ENCODE measurements around the gene TEAD1.
A peak's percentile ranks its signal among the peaks of the same experiment; 100 is the strongest.

Gene TEAD1

DNA sequence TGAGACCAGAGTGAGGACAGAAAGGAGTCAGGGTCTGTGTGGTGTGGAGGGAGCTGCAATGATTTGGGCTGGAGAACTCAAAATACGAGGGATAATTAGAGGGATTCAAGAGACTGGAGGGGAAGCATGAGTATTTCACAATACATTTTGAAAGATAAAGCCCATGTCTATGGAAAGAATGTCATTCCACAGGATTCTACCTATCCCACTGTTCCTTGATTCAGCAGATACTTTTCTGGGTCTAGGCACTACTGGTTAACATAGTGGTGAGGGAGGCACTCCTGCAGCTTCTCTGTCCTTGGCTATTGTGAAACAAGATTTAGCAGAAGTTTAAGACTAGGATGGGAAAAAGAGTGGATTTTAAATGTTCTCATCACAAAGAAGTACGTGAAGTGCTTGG is 262.0 kb downstream of the TEAD1 start:
- no peaks in the 10 kb centered on the region for H3K27me3 Mint-ChIP-seq (ENCODE audit: low read depth)
- no peaks in the 10 kb centered on the region for H3K4me1 Mint-ChIP-seq
- peaks cover 3% of the 10 kb centered on the region for H3K9me3 Mint-ChIP-seq
- H3K4me3 Mint-ChIP-seq = no peak overlapping the region
- TF ChIP-seq CTCF (IDR thresholded peaks at IDR 0.05; ENCODE audit: unreplicated experiment in 3 of 3) = no peak
- H3K36me3 Mint-ChIP-seq (ENCODE audit: low read depth) = peaks cover 54% of the 10 kb centered on the region
- H3K27ac Mint-ChIP-seq = no peak overlapping the region

- peak overlapping the region in 1 of 3 experiments; percentile 18 for H3K27ac Mint-ChIP-seq
- TF ChIP-seq CTCF (IDR thresholded peaks at IDR 0.05; ENCODE audit: unreplicated experiment in 3 of 3) = no peak
- H3K4me3 Mint-ChIP-seq = no peak overlapping the region
- no peaks in the 10 kb centered on the region for H3K4me1 Mint-ChIP-seq
- H3K36me3 Mint-ChIP-seq (ENCODE audit: low read depth) = peaks cover 59% of the 10 kb centered on the region
- H3K9me3 Mint-ChIP-seq = no peaks in the 10 kb centered on the region
- H3K27me3 Mint-ChIP-seq (ENCODE audit: low read depth) = no peaks in the 10 kb centered on the region
Measured at GRCh38 chr11:12938590-12939247, 264.5 kb downstream of the TEAD1 start.

DNA sequence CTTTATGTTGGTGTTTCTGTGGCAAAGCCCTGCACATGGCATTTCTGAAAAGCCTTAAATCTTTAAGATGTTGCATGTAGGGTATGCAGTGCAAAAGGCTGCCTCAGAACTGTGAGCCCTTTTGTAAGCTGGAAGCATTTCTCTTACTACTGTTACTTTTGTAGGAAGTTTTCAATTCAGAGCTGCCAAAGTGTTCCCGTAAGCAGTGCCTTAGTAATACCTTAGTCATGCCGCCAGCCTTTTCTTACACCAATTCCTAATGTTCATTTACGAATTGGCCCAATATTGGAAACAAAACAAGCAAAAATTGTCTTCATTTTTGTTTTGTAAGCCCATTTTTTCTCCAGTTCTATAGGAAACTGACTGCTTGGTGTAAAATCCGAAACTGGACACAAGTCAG is 267.4 kb downstream of the TEAD1 start:
- Mint-ChIP-seq H3K4me1 (no peaks in the 10 kb centered on the region), H3K36me3 (ENCODE audit: low read depth) (peaks cover 61% of the 10 kb centered on the region), H3K9me3 (peaks cover 4% of the 10 kb centered on the region), H3K27ac (no peak overlapping the region), H3K27me3 (ENCODE audit: low read depth) (no peaks in the 10 kb centered on the region), H3K4me3 (no peak overlapping the region)
- TF ChIP-seq CTCF (IDR thresholded peaks at IDR 0.05; ENCODE audit: unreplicated experiment in 3 of 3) = no peak

DNA sequence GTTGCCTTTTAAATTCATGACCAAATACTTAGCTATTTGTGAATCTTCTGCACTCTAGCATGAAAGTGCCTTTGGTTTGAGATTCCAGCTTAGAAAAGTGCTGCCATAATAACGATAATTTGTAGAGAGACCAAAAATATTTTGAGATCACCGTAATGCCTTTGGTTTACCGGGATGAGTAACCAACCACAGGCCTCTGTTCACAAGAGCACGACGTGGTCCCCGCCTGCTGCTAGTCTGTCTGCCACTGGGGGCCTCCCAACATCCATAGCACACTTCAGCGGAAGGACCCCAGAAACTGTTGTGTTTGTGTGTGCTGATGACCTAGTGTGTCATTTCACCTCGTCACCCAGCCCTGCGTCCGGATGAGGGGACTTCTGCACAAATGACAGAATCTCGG is 267.9 kb downstream of the TEAD1 start:
- Mint-ChIP-seq H3K36me3 (ENCODE audit: low read depth) (peaks cover 57% of the 10 kb centered on the region), H3K9me3 (peaks cover 5% of the 10 kb centered on the region), H3K27me3 (ENCODE audit: low read depth) (no peaks in the 10 kb centered on the region), H3K27ac (no peak overlapping the region), H3K4me3 (no peak overlapping the region), H3K4me1 (no peaks in the 10 kb centered on the region)
- no peak for TF ChIP-seq CTCF (IDR thresholded peaks at IDR 0.05; ENCODE audit: unreplicated experiment in 3 of 3)

DNA sequence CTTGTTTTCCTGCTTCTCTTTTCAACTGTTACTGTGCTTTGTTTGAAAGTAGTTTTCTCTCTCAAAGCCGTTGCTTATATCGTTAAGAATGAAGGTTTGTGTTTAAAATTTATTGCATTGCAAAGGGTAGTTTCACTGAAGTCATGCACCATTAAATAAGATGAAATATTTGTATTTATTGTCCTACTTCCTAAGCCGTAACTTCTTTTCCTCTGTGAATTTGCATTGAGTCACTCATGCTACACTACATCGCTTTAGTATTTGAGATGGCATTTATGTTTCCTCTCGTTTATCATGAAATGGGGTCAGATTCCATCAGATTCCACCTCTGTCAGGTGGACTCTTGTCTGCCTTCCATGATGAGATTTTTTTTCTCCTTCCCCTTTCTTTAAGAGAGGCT is 269.1 kb downstream of the TEAD1 start:
- no peaks in the 10 kb centered on the region for H3K27me3 Mint-ChIP-seq (ENCODE audit: low read depth)
- TF ChIP-seq CTCF (IDR thresholded peaks at IDR 0.05; ENCODE audit: unreplicated experiment in 3 of 3) = no peak
- H3K9me3 Mint-ChIP-seq = peaks cover 11% of the 10 kb centered on the region
- H3K4me3 Mint-ChIP-seq = no peak overlapping the region
- H3K27ac Mint-ChIP-seq = peak overlapping the region; percentile 2 to 52 (median 11)
- H3K4me1 Mint-ChIP-seq = no peaks in the 10 kb centered on the region
- peaks cover 59% of the 10 kb centered on the region for H3K36me3 Mint-ChIP-seq (ENCODE audit: low read depth)

DNA sequence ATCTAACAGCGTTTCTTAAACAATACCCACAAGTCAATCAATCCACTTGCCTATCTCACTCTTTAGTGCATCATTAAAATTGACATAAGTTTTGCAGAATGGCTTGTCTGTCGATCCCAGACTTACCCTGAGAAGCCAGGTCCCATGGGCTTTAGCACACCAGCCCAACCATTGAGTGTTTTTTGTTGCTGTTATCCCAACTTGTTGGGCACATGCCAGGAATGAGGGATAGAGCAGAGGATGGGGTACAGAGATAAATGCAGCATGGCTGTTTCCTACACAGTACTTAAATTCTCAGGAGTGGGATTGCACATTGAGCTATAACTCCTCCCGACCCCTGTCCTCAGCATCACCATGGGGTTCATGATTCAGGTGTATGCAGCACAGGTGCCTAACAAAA is 270.7 kb downstream of the TEAD1 start:
- H3K9me3 Mint-ChIP-seq = peaks cover 11% of the 10 kb centered on the region
- no peaks in the 10 kb centered on the region for H3K27me3 Mint-ChIP-seq (ENCODE audit: low read depth)
- no peak for TF ChIP-seq CTCF (IDR thresholded peaks at IDR 0.05; ENCODE audit: unreplicated experiment in 3 of 3)
- peaks cover 51% of the 10 kb centered on the region for H3K36me3 Mint-ChIP-seq (ENCODE audit: low read depth)
- no peak overlapping the region for H3K27ac Mint-ChIP-seq
- no peaks in the 10 kb centered on the region for H3K4me1 Mint-ChIP-seq
- no peak overlapping the region for H3K4me3 Mint-ChIP-seq

Measured in nephron (organoid).